ENCODE results near the gene DFFA. TPM values are rescaled to one million over a fixed set of nuclear protein-coding genes. Genes with fewer than 3 reads are reported as not detected.
A peak's percentile ranks its signal among the peaks of the same experiment; 100 is the strongest.

Gene DFFA
- total RNA-seq, 1 experiment from 2014 or later = 94.1 TPM

DNA sequence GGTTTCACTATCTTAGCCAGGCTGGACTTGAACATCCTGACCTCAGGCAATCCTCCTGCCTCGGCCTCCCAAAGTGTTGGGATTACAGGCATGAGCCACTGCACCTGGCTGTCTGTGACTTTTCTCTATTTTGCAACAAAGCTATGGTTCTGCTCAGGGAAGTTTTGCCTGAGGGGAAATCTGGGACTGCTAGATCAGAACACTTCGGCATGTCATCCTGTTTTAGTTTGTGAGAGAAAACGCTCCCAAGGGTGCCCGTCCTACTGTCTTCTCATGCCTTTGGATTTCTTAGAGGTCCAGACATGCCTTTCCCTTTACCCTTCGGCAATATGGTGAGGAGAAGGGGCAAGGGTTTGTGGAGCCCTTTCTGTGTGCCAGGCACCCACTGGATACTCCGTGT is 28.1 kb downstream of the DFFA start:
- no peak overlapping the region for H3K14ac ChIP-seq (ENCODE audit: insufficient read depth, low read length)

More for the DNA sequence above, 28.1 kb downstream of the DFFA start:
- H4K8ac ChIP-seq (replicated peaks; ENCODE audit: insufficient read length, low read depth, low read length) = no peak overlapping the region
- H3K9ac ChIP-seq (ENCODE audit: extremely low read depth, insufficient read length, low read length) = no peak overlapping the region
- no peak overlapping the region for H3K56ac ChIP-seq (ENCODE audit: insufficient read length, low read depth, low read length)
- Mint-ChIP-seq H3K36me3 (ENCODE audit: insufficient read depth in 1 of 3, low read depth in 3 of 3) (peaks cover 0 to 12% (median 0%) of the 10 kb centered on the region in 3 experiments; a peak in 3 of 7 replicates), H3K4me1 (no peaks in the 10 kb centered on the region), H3K27me3 (ENCODE audit: low read depth) (no peaks in the 10 kb centered on the region), H3K4me3 (no peak overlapping the region), H3K27ac (peak overlapping the region in 2 of 3 experiments; percentile 15 to 70; a peak in 2 of 7 replicates), H3K9me3 (no peaks in the 10 kb centered on the region)
- no peak for DNase-seq
- no peak overlapping the region for H3K23ac ChIP-seq (ENCODE audit: insufficient read length, low read depth, low read length)
- H4K5ac ChIP-seq (ENCODE audit: insufficient read length, low read depth, low read length) = no peak overlapping the region
- TF ChIP-seq, protein P1, sequence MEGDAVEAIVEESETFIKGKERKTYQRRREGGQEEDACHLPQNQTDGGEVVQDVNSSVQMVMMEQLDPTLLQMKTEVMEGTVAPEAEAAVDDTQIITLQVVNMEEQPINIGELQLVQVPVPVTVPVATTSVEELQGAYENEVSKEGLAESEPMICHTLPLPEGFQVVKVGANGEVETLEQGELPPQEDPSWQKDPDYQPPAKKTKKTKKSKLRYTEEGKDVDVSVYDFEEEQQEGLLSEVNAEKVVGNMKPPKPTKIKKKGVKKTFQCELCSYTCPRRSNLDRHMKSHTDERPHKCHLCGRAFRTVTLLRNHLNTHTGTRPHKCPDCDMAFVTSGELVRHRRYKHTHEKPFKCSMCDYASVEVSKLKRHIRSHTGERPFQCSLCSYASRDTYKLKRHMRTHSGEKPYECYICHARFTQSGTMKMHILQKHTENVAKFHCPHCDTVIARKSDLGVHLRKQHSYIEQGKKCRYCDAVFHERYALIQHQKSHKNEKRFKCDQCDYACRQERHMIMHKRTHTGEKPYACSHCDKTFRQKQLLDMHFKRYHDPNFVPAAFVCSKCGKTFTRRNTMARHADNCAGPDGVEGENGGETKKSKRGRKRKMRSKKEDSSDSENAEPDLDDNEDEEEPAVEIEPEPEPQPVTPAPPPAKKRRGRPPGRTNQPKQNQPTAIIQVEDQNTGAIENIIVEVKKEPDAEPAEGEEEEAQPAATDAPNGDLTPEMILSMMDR (conservative IDR thresholded peaks at IDR 0.05) = no peak
- no peaks in the 10 kb centered on the region for H3K23me2 ChIP-seq (ENCODE audit: insufficient read length, low read depth, low read length, poor library complexity, severe bottlenecking)
- no peaks in the 10 kb centered on the region for H3K79me2 ChIP-seq (ENCODE audit: insufficient read depth, low read length)
- WGBS (ENCODE audit: extremely low coverage, insufficient read length, low lambda C conversion rate) = no CpG with 5 or more reads among the region's 6 CpGs
- no peaks in the 10 kb centered on the region for H3K27me3 ChIP-seq (ENCODE audit: insufficient read depth, low read length)
- no peak overlapping the region for H2BK12ac ChIP-seq (ENCODE audit: insufficient read length, low read depth, low read length)
- H3K4me1 ChIP-seq (ENCODE audit: insufficient read depth, low read length) = no peaks in the 10 kb centered on the region
- no peak overlapping the region for H3K18ac ChIP-seq (ENCODE audit: insufficient read length, low read depth, low read length)
- H2BK120ac ChIP-seq (ENCODE audit: low read depth, low read length, poor library complexity, severe bottlenecking) = no peak overlapping the region
- H2AFZ ChIP-seq (ENCODE audit: low read length) = no peak overlapping the region
- no peak overlapping the region for H3T11ph ChIP-seq (ENCODE audit: low read length)
- H4K91ac ChIP-seq (ENCODE audit: insufficient read length, low read depth, low read length) = no peak overlapping the region
- H3K27ac ChIP-seq (ENCODE audit: insufficient read length, low read depth, low read length) = no peak overlapping the region
- H2BK5ac ChIP-seq (ENCODE audit: insufficient read length, low read length) = no peak overlapping the region
- H4K20me1 ChIP-seq (ENCODE audit: control insufficient read depth, insufficient read depth, insufficient read length) = no peaks in the 10 kb centered on the region
- H3K4me2 ChIP-seq (ENCODE audit: insufficient read depth, insufficient read length, low read length) = no peak overlapping the region
- H2BK20ac ChIP-seq (ENCODE audit: low read depth, low read length, poor library complexity, severe bottlenecking) = no peak overlapping the region
- H3K79me1 ChIP-seq (ENCODE audit: insufficient read depth, low read depth, low read length, poor library complexity, severe bottlenecking) = no peaks in the 10 kb centered on the region
- no peak overlapping the region for H3K4ac ChIP-seq (ENCODE audit: low read depth, low read length)
- H2BK15ac ChIP-seq (ENCODE audit: low read depth, low read length) = no peak overlapping the region
- no peak overlapping the region for H2AK5ac ChIP-seq (ENCODE audit: insufficient read length, low read length)
- no peaks in the 10 kb centered on the region for H3K9me3 ChIP-seq (ENCODE audit: control insufficient read depth, low read depth, low read length)
